ENCODE measurements around the gene FKBP3. TPM values are rescaled to one million over a fixed set of nuclear protein-coding genes. Genes with fewer than 3 reads are reported as not detected.

Gene FKBP3
- total RNA-seq, 2 experiments from 2014 or later: 22.4 to 41.1 TPM

- intact Hi-C loops (cut with micrococcal nuclease; ENCODE audit: unreplicated experiment): no loop called here
- POLR2A ChIA-PET: interaction anchor here (1.4 kb wide), 1 partner anchor 14 kb away, joined by 3 read pairs; no protein-coding TSS in a partner anchor
- CTCF ChIA-PET (ENCODE audit: unreplicated experiment): no interaction called here
- no TSS peak for BruUV-seq (replicated peaks)
- TF ChIP-seq EZH2phosphoT487 (IDR thresholded peaks at IDR 0.05; ENCODE audit: borderline replicate concordance, low read depth, low read length): no peak
- TF ChIP-seq, protein P1, sequence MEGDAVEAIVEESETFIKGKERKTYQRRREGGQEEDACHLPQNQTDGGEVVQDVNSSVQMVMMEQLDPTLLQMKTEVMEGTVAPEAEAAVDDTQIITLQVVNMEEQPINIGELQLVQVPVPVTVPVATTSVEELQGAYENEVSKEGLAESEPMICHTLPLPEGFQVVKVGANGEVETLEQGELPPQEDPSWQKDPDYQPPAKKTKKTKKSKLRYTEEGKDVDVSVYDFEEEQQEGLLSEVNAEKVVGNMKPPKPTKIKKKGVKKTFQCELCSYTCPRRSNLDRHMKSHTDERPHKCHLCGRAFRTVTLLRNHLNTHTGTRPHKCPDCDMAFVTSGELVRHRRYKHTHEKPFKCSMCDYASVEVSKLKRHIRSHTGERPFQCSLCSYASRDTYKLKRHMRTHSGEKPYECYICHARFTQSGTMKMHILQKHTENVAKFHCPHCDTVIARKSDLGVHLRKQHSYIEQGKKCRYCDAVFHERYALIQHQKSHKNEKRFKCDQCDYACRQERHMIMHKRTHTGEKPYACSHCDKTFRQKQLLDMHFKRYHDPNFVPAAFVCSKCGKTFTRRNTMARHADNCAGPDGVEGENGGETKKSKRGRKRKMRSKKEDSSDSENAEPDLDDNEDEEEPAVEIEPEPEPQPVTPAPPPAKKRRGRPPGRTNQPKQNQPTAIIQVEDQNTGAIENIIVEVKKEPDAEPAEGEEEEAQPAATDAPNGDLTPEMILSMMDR (conservative IDR thresholded peaks at IDR 0.05; ENCODE audit: low read length): no peak
- Histone ChIP-seq H3K27ac (ENCODE audit: low read depth, low read length, poor library complexity, severe bottlenecking) (no peak overlapping the region), H3K4me3 (ENCODE audit: low read depth, low read length, poor library complexity, severe bottlenecking) (no peak overlapping the region), H3K4me2 (ENCODE audit: low read length) (no peak overlapping the region), H4K20me1 (ENCODE audit: insufficient read depth, low read length) (peaks cover 19% of the 10 kb centered on the region; the same call in 1 of the 2 replicates), H3K4me1 (ENCODE audit: insufficient read depth, low read length, poor library complexity, severe bottlenecking) (peaks cover 38% of the 10 kb centered on the region), H3K79me2 (ENCODE audit: insufficient read depth, low read depth, low read length) (peaks cover 100% of the 10 kb centered on the region), H2AFZ (ENCODE audit: low read length) (no peak overlapping the region), H3K36me3 (ENCODE audit: insufficient read depth, low read length) (peaks cover 65% of the 10 kb centered on the region), H3K9me2 (ENCODE audit: insufficient read depth, low read length) (no peaks in the 10 kb centered on the region), H3K9me3 (ENCODE audit: low read length) (no peaks in the 10 kb centered on the region)
- no peak for DNase-seq (ENCODE audit: low spot score)
Observed at GRCh38 chr14:45089813-45090212, 44.5 kb downstream of the FKBP3 start.

DNA sequence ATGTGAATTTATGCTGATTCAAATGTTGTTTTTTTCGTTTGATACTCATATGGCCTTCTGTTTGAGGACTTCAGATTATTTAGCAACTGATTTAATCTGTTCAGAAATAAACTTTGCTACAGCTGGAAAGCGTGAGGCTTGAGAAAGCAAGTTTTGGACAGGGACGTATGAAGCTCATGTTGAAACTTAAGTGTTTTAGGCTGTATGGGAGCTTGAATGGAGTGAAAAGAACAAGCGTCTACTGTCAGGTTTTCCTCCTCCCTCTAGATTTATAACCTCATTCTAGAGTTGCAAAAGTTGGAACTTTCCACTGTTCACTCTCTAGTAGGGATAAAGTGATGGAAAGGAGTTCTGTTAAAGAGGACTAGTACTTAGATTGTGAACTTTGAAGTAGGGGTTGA, 49.3 kb downstream of the FKBP3 start:
- peak overlapping the region; percentile 79 for H3K4me2 ChIP-seq (ENCODE audit: low read length)
- TF ChIP-seq, protein P1 (conservative IDR thresholded peaks at IDR 0.05; ENCODE audit: low read length): no peak
- no peak for TF ChIP-seq EZH2phosphoT487 (IDR thresholded peaks at IDR 0.05; ENCODE audit: borderline replicate concordance, low read depth, low read length)
- BruUV-seq (replicated peaks): no TSS peak
- ChIA-PET POLR2A (interaction anchor here (0.7 to 2.0 kb wide), 10 partner anchors 10 to 188 kb away, joined by 3 to 6 read pairs (median 4); partner anchors contain the start of genes FANCM, FKBP3, KLHL28 and TOGARAM1), CTCF (ENCODE audit: unreplicated experiment) (interaction anchor here (0.9 kb wide), 1 partner anchor 123 kb away, joined by 3 read pairs; the partner anchor contains the start of genes KLHL28 and TOGARAM1)
- H3K36me3 ChIP-seq (ENCODE audit: insufficient read depth, low read length): peaks cover 33% of the 10 kb centered on the region
- H3K9me3 ChIP-seq (ENCODE audit: low read length): no peaks in the 10 kb centered on the region
- intact Hi-C loops (cut with micrococcal nuclease; ENCODE audit: unreplicated experiment): loop anchor here (2.0 to 5.0 kb wide), 3 partner anchors 50 to 167 kb away; partner anchors contain the start of genes FANCM, FKBP3, MIS18BP1 and TOGARAM1
- peaks cover 45% of the 10 kb centered on the region for H3K4me1 ChIP-seq (ENCODE audit: insufficient read depth, low read length, poor library complexity, severe bottlenecking)
- H3K4me3 ChIP-seq (ENCODE audit: low read depth, low read length, poor library complexity, severe bottlenecking): peak overlapping the region; percentile 87
- peaks cover 20% of the 10 kb centered on the region; the same call in 1 of the 2 replicates for H4K20me1 ChIP-seq (ENCODE audit: insufficient read depth, low read length)
- no peaks in the 10 kb centered on the region for H3K9me2 ChIP-seq (ENCODE audit: insufficient read depth, low read length)
- peak overlapping the region; percentile 58 for H3K27ac ChIP-seq (ENCODE audit: low read depth, low read length, poor library complexity, severe bottlenecking)
- no peak overlapping the region for H2AFZ ChIP-seq (ENCODE audit: low read length)
- H3K79me2 ChIP-seq (ENCODE audit: insufficient read depth, low read depth, low read length): peaks cover 59% of the 10 kb centered on the region
- DNase-seq (ENCODE audit: low spot score): peak; percentile 35

All from OCI-LY7 (cell line).